Muscle of arm (tissue), 12 donors: ENCODE results near the gene MYO15B. TPM values are rescaled to one million over a fixed set of nuclear protein-coding genes. Genes with fewer than 3 reads are reported as not detected.

Experiments
- DNase-seq: peaks from one replicate; pipeline ENCODE4 v3.0.0-alpha.2; 2013
- polyA plus RNA-seq, 12 donors: library from polyadenylated mRNA; unstranded; fragments of 120-200 nt; gene quantifications; one replicate each; pipeline ENCODE4 v1.2.1, GENCODE V29; 2013; ENCODE audit not compliant: insufficient read length in 12 of 12

MYO15B gene
- polyA plus RNA-seq, 12 donors: 56.2 to 196 (median 104) TPM; not detected in 1

DNA sequence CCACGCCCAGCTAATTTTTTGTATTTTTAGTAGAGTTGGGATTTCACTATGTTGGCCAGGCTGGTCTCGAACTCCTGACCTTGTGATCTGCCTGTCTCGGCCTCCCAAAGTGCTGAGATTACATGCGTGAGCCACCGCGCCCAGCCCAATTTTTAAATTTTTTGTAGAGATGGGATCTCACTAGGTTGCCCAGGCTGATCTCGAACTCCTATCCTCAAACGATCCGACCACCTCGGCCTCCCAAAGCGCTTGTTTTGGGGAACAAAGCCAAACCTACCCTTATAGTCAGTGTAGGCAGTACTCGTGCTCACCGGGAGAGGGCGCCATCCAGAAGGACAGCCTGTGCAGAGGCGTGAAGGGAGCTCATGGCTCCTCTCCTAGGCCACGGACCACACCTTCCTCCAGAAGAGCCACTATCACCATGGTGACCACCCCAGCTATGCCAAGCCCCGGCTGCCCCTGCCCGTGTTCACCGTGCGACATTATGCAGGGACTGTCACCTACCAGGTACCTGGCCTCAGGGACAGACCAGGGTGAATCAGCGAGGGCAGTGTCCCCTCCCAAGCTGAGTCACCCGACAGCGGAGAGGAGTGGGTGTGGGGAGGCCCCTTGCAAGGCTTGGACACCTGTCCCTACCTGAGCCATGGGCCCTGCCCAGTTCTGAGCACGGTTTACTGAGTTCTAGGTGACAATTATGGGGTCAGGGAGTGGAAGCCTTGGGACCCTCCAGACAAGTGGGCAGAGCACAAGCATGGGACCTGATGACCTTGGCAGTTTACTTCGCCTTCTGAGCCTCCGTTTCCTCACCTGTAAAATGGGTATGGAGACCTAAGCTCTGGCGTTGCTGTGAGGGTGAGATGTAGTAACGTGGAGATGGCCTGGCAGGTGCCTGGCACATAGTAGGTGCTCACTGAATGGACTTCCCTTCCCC lies 13.7 kb downstream of the MYO15B start:
- no peak for DNase-seq

DNA sequence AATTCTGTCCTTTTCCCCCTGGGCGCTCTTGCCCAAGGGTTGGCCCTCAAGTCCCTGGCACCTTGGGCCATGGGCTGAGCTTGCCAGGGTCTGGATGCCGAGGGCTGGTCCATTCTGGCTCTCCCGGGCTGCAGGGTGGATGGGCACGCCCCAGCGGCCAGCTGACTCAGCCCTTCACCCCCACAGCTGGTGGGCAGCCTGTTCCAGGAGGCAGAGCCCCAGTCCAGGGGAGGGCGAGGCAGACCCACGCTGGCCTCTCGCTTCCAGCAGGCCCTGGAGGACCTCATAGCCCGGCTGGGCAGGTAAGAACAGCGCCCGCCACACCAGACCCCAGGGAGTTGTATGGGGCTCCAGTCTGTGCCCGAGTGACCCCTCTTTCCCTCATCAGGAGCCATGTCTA lies 15.0 kb downstream of the MYO15B start:
- no peak for DNase-seq

GRCh38 chr17:75603123-75603522 lies 15.5 kb downstream of the MYO15B start:
- no peak for DNase-seq

DNA sequence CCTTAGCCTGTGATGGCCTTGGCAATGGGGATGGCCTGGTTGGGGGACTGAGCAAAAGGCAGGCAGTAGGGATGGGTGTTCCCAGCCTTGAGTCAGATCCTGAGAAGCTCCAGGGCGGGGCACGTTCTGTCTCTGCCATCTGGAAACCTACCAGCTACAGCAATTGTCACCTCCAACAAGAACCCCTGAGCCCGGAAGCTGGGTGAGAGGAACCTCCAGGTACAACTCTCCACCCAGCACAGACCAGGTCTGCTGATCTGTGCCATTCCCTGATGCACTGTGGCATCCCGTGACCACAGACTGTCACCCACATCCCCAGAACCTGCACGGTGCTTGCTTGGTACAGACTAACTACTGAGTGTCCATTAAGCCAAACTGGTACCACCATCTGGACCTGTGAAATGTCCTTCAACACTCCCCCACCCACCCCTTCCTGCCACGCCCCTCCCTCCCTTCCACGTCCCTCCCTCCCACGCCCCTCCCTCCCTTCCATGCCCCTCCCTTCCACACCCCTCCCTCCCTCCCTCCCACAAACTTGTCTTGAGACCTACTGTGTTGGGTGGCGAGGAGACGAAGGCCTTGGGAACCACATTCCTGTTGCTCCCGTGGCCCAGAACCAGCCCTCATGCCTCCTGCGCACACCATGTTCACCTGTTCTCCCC lies 16.6 kb downstream of the MYO15B start:
- DNase-seq: no peak

DNA sequence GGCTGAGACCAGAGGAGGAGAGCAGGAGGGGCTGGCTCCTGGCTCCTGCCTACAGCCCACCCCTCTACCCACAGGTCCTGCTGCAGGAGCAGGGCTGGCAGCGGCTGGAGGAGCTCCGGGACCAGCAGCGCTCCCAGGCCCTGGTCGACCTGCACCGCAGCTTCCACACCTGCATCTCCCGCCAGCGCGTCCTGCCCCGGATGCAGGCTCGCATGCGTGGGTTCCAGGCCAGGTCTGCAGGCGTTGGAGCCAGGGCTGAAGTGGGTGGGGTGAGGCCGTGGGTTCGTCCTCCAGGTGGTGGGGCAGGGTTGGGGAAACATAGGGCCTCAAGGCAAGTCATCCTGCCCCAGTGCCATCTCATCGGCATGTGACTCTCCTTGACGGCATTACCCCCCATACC lies 18.2 kb downstream of the MYO15B start:
- no peak for DNase-seq

- DNase-seq: no peak
These were observed 19.5 kb downstream of the MYO15B start for GRCh38 chr17:75607086-75607485.

DNA sequence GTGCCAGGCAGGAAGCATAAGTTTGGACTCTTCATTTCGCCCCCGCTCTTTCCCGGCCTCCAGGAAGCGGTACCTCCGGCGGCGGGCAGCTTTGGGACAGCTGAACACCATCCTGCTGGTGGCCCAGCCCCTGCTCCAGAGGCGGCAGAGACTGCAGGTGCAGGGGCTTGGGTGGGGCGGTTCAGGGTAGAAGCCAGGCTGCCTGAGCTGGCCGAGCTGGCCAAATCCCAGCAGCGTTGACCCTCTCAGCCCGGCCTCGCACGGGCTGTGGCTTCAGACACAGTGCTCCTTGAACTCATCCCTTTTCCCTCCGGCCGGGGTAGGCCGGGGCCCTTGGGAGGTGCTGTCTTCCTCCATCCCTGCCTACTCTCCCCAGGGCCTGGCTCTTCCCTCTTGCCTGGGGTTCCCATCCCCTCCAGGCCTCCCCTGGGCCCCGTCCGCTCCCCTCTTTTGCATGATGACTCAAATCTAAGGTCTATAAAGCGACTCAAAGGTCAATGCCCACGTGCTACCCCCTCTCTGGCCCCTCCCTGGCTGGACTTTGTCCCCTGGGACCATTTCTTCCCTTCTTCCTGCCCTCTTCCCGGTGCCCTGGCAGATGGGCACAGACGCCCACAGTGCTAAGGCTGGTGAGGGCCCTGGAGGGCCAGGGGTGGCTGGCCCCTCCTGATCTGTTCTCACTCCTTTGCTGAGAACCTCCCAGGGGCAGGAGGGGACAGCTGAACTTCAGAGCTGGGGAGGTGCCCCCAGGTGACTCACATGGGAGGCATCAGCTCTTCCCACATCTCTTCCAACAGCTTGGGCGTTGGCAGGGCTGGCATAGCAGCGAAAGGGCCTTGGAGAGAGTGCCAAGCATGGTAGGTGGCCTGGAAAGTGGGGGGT lies 22.7 kb downstream of the MYO15B start:
- DNase-seq: no peak

- no peak for DNase-seq
These were observed 24.3 kb downstream of the MYO15B start for GRCh38 chr17:75611851-75612429.

DNA sequence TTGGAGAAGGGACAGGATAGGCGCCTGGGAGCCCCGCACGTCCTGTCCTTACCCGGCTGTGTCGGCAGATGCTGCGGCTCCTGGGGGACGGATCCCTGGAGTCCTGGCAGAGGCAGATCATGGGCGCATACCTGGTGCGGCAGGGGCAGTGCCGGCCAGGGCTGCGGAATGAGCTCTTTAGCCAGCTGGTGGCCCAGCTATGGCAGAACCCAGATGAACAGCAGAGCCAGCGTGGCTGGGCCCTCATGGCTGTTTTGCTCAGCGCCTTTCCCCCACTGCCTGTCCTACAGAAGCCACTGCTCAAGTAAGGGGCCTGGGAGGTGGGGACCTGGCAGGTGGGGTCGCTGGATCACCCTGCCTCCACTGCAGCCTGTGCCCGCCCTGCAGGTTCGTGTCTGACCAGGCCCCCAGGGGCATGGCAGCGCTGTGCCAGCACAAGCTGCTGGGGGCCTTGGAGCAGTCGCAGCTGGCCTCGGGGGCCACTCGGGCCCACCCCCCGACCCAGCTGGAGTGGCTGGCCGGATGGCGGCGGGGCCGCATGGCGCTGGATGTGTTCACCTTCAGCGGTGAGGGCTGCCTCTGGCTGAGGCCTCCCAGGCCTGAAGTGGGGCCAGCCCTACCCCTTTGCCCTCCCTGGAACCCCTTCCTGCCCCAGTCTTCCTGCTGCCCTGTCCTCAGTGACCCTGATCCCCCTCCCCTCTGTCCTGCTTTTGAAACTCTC lies 25.5 kb downstream of the MYO15B start:
- no peak for DNase-seq

- no peak for DNase-seq
These were observed 26.4 kb downstream of the MYO15B start for GRCh38 chr17:75614006-75614405.

DNA sequence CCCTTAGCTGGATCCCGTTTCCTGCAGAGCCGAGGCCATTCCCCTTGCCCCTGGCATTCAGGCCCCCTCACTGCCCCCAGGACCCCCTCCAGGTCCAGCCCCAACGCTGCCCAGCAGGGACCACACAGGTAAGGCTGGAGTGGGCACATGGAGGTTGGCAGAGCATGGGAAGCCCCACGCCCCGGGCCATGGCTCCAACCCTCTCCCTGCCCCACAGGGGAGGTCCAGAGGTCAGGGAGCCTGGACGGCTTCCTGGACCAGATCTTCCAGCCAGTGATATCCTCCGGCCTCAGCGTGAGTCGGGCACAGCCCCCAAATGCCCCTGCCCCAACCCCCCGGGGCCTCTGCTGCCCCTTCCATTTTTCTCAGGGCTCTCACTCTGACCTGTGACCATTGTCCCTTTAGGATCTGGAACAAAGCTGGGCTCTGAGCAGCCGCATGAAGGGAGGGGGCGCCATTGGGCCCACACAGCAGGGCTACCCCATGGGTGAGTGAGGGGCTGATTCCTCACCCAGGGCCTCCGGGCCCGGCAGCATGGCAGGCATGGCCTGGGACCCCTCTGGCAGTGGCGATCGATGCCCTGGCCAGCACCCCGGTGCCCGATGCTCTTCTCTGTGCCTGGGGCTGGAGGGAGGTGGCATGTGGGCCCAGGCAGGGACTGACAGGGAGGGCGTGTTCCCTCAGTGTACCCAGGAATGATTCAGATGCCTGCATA lies 27.1 kb downstream of the MYO15B start:
- no peak for DNase-seq

DNA sequence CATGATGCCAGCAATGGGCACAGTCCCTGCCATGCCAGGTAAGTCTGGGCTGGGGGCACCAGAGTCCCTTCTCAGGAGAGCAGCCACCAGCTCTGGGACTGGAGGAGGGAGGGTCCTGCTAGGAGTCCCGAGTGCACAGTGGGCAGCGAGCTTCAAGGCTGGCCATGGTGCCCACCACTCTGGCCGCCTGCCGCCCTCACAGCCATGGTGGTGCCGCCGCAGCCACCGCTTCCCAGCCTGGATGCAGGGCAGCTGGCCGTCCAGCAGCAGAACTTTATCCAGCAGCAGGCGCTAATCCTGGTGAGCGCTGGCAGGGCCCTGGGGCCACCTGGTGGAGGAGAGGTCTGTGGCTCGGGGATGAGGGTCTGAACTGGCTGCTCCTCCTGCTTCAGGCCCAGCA lies 27.7 kb downstream of the MYO15B start:
- DNase-seq: no peak

- no peak for DNase-seq
These were observed 29.0 kb downstream of the MYO15B start for GRCh38 chr17:75616521-75617122.

DNA sequence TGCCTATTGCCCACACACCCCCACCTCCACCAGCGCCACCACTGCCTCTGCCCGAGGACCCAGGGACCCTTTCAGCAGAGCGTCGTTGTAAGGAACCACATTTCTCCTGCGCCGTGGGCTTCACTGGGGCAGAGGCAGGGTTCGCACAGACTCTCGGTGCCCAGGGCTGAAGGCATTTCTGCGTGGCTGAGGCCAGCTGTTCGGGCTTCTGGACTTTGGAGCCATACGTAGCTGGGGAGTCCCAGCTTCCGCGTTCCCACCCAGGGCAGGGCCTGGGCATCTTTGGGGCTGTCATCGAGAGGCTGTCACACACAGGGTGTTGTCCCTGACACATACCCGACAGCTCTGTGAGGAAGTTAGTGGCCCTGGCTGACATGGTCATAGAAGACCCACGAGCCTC lies 29.6 kb downstream of the MYO15B start:
- no peak for DNase-seq

DNA sequence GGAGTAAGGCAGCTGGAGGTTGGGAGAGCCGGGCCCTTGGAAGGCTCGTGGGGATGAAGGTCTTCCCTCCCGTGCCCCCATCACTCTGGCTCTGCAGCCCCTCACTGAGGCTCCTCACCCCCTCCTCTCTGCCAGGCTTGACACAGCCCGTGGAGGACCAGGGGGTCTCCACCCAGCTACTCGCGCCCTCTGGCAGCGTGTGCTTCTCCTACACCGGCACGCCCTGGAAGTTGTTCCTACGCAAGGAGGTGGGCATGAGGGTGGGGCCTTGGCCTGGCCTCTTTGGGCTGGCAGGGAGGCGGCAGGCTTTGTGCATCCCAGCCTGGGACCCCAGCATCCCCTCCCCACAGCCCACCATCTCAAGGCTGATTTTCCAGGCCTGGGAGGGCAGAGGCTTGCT lies 30.1 kb downstream of the MYO15B start:
- no peak for DNase-seq

DNA sequence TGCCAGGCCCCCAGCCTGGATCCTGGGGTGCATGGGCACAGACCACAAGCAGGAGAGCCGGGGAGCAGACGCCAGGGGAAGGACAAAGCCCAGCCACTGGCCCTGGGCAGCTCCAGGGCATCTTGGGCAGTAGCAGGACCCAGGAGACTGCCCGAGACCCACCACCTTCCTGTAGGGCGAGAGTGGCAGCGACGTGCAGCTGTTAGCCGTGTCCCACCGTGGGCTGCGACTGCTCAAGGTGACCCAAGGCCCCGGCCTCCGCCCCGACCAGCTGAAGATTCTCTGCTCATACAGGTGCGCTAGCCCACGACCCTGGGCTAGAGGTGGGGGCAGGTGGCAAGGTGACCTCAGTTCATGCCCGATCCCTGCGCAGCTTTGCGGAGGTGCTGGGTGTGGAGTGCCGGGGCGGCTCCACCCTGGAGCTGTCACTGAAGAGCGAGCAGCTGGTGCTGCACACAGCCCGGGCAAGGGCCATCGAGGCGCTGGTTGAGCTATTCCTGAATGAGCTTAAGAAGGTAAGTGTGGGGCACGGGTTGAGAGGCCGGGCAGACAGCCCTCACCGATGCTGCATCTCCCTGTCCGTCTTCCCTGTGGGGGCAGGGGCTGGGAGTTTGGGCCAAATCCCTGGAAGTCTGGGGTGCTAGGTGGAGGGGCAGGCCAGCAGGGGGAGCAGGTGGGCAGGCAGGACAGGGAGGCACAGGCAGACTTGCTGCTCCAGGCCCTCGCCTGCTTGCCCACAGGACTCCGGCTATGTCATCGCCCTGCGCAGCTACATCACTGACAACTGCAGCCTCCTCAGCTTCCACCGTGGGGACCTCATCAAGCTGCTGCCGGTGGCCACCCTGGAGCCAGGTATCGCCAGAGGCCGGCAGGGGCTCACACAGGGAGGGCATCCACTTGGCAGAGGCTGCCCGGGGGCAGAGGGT lies 32.2 kb downstream of the MYO15B start:
- no peak for DNase-seq

DNA sequence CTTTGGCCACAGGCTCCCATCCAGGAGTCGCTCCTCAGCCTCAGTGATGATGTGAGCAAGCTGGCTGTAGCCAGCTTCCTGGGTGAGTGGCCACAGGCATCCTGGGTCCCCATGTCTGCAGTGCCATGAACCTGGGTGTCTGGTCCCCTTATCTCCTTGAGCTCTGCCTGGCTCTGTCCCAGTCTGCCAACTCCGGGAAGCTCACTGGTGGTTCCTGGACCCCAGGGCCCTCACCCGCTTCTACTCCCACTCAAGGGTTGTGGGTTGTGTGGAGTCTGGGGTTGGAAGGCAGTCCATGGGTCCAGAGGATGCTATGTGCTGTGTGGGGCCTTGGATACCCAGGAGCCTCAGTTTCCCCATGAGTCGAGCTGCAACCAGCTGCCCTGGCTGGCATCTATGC lies 33.9 kb downstream of the MYO15B start:
- DNase-seq: no peak

DNA sequence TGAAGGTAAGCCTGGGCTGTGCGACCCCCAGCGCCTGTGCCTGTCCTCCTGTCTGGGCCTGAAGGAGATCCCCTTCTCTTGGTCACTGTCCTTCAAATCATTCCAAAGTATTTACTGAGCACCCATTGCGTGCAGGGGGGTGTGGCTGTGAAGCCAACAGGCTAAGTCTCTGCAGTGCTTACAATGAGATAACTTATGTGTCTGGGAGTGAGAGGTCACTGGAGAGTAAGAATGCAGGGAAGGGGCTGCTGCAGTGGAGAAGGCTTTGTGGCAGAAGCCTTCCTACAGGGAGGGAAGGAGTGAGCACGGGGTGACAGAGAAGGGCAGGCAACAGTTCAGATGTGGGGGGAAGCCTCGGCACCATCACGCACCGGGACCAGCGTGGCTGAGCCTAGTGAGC lies 34.5 kb downstream of the MYO15B start:
- no peak for DNase-seq

DNA sequence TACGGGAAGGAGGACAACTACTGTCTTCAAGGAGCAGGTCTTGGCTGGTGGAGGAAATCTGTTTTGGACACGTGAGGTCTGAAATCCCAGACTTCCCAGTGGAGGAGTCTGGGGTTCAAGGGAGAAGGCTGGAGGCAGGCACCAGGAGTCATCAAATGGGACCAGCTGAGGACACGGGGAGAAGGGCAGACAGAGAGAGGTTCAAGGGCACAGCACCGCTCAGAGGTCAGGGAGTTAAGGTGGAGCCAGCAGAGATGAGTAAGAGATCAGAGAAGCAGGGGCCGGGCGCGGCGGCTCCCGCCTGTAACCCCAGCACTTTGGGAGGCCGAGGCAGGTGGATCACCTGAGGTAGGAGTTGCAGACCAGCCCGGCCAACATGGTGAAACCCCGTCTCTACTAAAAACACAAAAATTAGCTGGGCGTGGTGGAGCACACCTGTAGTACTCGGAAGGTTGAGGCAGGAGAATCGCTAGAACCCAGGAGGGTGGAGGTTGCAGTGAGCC lies 35.2 kb downstream of the MYO15B start:
- no peak for DNase-seq
